ENCODE data around the gene PALMD.

Gene PALMD

DNA sequence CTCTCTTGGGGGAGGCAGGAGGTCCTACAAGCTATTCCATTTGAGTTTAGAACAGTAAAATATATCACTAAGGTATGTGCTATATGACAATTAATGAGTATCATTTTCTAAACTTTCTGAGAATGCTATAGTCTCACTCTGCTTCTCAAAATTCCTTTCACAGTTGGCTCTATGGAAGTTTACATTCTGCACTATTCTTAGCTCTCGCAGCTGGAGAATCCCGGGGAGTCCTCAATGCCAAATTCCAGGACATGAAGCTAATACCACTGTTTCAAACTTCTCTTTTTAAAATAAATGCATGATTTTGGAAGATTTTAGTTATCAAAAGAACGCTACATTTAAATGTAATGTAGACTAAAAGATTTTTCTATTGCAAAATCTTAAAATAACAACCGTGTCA is 22.4 kb upstream of the PALMD start:
- Mint-ChIP-seq H3K27ac (no peak overlapping the region), H3K27me3 (ENCODE audit: low read depth, poor library complexity) (peaks cover 2% of the 10 kb centered on the region), H3K4me3 (no peak overlapping the region), H3K36me3 (ENCODE audit: low read depth) (no peaks in the 10 kb centered on the region), H3K4me1 (no peaks in the 10 kb centered on the region), H3K9me3 (no peaks in the 10 kb centered on the region)
- no peak for TF ChIP-seq CTCF (IDR thresholded peaks at IDR 0.05)
- no peak for DNase-seq

GRCh38 chr1:99627615-99628014 is 18.3 kb upstream of the PALMD start:
- no peaks in the 10 kb centered on the region for H3K4me1 Mint-ChIP-seq
- no peak for TF ChIP-seq CTCF (IDR thresholded peaks at IDR 0.05)
- no peak overlapping the region for H3K27ac Mint-ChIP-seq

GRCh38 chr1:99629164-99629563 is 16.7 kb upstream of the PALMD start:
- Mint-ChIP-seq H3K36me3 (ENCODE audit: low read depth) (no peaks in the 10 kb centered on the region), H3K4me3 (no peak overlapping the region), H3K27ac (no peak overlapping the region), H3K9me3 (no peaks in the 10 kb centered on the region), H3K4me1 (no peaks in the 10 kb centered on the region), H3K27me3 (ENCODE audit: low read depth, poor library complexity) (peaks cover 2% of the 10 kb centered on the region)
- TF ChIP-seq CTCF (IDR thresholded peaks at IDR 0.05) = no peak
- no peak for DNase-seq

More at GRCh38 chr1:99627615-99628014, 18.3 kb upstream of the PALMD start:
- Mint-ChIP-seq H3K9me3 (no peaks in the 10 kb centered on the region), H3K36me3 (ENCODE audit: low read depth) (no peaks in the 10 kb centered on the region), H3K27me3 (ENCODE audit: low read depth, poor library complexity) (peaks cover 2% of the 10 kb centered on the region), H3K4me3 (no peak overlapping the region)
- no peak for DNase-seq

DNA sequence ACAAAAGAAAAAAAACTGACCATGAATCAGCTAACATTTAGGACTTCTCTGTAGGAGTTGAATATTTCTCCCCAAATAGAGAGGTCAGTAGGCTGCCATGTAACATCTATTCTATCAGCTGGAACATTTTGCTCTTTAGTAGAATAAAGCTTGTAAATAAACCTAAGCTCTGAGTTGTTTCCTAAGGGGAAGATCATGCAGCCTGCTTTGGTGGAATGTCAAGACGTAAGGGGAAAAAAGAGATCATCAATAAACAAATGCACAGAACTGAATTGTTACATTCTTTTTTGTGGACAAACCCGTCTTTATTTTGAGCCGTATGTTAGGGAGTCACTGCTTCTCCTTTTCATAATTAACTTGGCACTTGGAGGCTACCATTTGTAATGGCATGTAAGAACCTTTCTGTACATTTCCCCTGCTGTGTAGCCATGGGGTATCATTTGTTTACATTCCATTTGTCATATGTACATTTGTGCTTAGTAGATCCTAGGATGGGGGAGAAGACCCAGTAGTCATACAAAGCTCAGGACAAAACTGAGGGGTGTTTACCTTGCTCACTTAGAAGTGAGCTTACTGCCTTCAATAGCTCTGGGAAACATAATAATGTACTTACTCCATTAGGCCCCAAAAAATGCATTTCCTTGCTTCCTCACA is 10.8 kb upstream of the PALMD start:
- no peaks in the 10 kb centered on the region for H3K4me1 Mint-ChIP-seq
- no peak overlapping the region for H3K27ac Mint-ChIP-seq
- H3K36me3 Mint-ChIP-seq (ENCODE audit: low read depth) = no peaks in the 10 kb centered on the region
- no peak overlapping the region for H3K4me3 Mint-ChIP-seq
- no peak for TF ChIP-seq CTCF (IDR thresholded peaks at IDR 0.05)
- H3K9me3 Mint-ChIP-seq = no peaks in the 10 kb centered on the region
- no peak for DNase-seq
- no peaks in the 10 kb centered on the region for H3K27me3 Mint-ChIP-seq (ENCODE audit: low read depth, poor library complexity)

- H3K27me3 Mint-ChIP-seq (ENCODE audit: low read depth, poor library complexity) = no peaks in the 10 kb centered on the region
- H3K36me3 Mint-ChIP-seq (ENCODE audit: low read depth) = no peaks in the 10 kb centered on the region
- no peak for TF ChIP-seq CTCF (IDR thresholded peaks at IDR 0.05)
- H3K9me3 Mint-ChIP-seq = no peaks in the 10 kb centered on the region
- no peak overlapping the region for H3K4me3 Mint-ChIP-seq
- no peak for DNase-seq
- no peak overlapping the region for H3K27ac Mint-ChIP-seq
- H3K4me1 Mint-ChIP-seq = no peaks in the 10 kb centered on the region
These were observed 10.2 kb upstream of the PALMD start for GRCh38 chr1:99635664-99636063.

DNA sequence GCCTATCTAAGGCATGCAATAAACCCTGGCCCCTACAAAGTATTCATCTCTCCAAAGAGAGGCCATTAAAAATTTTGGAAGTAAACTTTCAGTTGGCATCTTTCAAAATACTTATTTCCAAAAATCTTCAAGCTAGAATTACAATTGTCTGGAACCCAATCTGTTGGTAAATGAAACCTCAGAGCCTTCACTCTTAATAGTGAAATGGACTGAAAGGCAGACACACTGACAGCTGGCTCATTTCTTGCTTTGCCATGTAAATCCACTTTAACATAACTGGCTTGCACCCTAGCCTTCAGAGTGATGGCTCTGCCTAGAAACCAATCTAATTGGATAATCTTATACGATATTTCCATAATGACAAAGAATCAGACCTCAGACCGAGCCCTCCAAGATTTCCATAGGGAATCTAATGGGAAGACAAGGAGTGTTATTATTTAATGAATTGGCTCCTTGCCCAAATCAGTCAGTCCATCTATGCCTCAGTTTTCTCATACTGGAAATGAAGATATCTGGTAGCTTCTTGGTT is 9.2 kb upstream of the PALMD start:
- no peak for DNase-seq
- no peak overlapping the region for H3K4me3 Mint-ChIP-seq
- H3K27ac Mint-ChIP-seq = no peak overlapping the region

More for the DNA sequence above, 9.2 kb upstream of the PALMD start:
- H3K27me3 Mint-ChIP-seq (ENCODE audit: low read depth, poor library complexity) = no peaks in the 10 kb centered on the region
- TF ChIP-seq CTCF (IDR thresholded peaks at IDR 0.05) = no peak
- H3K4me1 Mint-ChIP-seq = no peaks in the 10 kb centered on the region
- no peaks in the 10 kb centered on the region for H3K9me3 Mint-ChIP-seq
- H3K36me3 Mint-ChIP-seq (ENCODE audit: low read depth) = no peaks in the 10 kb centered on the region
